ENCODE data around the gene CILP2. TPM values are rescaled to one million over a fixed set of nuclear protein-coding genes. Genes with fewer than 3 reads are reported as not detected.

The CILP2 gene
- total RNA-seq, 1 donor from 2014 or later = 1.0 TPM

DNA sequence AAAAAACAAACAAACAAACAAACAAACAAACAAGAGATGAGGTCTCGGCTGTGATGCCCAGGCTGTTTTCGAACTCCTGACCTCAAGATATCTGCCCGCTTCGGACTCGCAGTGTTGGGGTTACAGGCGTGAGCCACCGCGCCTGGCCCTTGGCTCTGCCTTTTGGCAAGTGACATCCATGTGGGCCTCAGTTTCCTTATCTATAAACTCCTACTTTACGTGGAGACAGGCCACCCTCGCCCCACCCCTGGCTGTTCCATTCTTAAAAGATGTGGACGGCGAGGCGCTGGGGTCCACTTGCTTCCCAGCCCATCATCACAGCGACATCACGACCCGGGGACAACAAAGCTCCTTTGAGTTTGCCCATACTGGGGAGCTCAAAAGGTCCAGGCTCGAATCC lies 24.4 kb upstream of the CILP2 start:
- H3K9ac ChIP-seq = no peak overlapping the region

DNA sequence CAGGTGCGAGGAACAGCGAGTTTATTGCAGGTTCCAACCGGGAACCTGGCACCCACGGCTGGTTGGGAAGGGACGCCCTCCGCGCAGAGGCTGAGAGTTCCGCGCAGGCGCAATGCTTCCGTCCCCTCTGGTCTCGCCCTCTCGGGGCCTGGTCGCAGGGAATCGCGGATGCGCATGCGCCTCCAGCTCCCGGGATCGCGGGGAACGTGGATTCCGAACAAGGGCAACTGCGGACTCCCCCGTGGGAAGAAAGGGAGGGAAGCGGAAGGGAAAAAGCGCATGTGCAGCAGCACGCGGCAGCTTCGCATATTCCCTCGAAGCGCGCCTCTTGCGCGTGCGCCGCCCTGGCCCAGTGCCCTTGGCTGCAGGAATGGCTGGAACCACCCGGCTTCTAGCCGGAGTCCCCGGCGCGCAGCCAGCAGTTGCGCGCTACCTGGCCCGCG lies 23.8 kb upstream of the CILP2 start:
- H3K4me3 Mint-ChIP-seq = peak overlapping the region; percentile 53

More for the DNA sequence above, 24.4 kb upstream of the CILP2 start:
- H3K27ac ChIP-seq = no peak overlapping the region
- DNase-seq (ENCODE audit: low spot score) = no peak
- H3K27me3 ChIP-seq = no peaks in the 10 kb centered on the region
- H2AFZ ChIP-seq (replicated peaks) = no peak overlapping the region
- TF ChIP-seq CTCF (IDR thresholded peaks at IDR 0.05) = no peak
- no peak for TF ChIP-seq EZH2phosphoT487 (IDR thresholded peaks at IDR 0.05)
- TF ChIP-seq EZH2 (IDR thresholded peaks at IDR 0.05) = no peak
- peaks cover 6% of the 10 kb centered on the region for H4K20me1 ChIP-seq (ENCODE audit: low read depth)
- no peak overlapping the region for H3K4me2 ChIP-seq
- H3K4me3 ChIP-seq = no peak overlapping the region
- H3K9me3 Mint-ChIP-seq = no peaks in the 10 kb centered on the region
- peaks cover 12% of the 10 kb centered on the region for H3K4me1 Mint-ChIP-seq
- H3F3A ChIP-seq (ENCODE audit: low read depth) = peaks cover 10% of the 10 kb centered on the region
- H3K27ac Mint-ChIP-seq = no peak overlapping the region
- no peaks in the 10 kb centered on the region for H3K27me3 Mint-ChIP-seq (ENCODE audit: insufficient read depth, low read depth)
- peak overlapping the region; percentile 53 for H3K4me3 Mint-ChIP-seq
- H3K9me3 ChIP-seq (ENCODE audit: low read depth) = no peaks in the 10 kb centered on the region
- H3K36me3 ChIP-seq = no peaks in the 10 kb centered on the region
- peaks cover 26% of the 10 kb centered on the region for H3K79me2 ChIP-seq (ENCODE audit: low read depth)
- H3K36me3 Mint-ChIP-seq = peaks cover 2% of the 10 kb centered on the region
- no peaks in the 10 kb centered on the region for H3K4me1 ChIP-seq

GRCh38 chr19:19514881-19515641 lies 23.0 kb upstream of the CILP2 start, which contains the start of gene TSSK6:
TSSK6 (minus strand) TSS chr19:19515548; CDS start chr19:19515427, 121 bp downstream.
- no peak within 1 kb of the TSS for H3K27ac ChIP-seq
- peaks cover 12% of the 10 kb centered on the region for H4K20me1 ChIP-seq (ENCODE audit: low read depth)
- Mint-ChIP-seq H3K4me3 (peak within 1 kb of the TSS; percentile 96), H3K27me3 (ENCODE audit: insufficient read depth, low read depth) (no peaks in the 10 kb centered on the region), H3K27ac (peak within 1 kb of the TSS; percentile 90), H3K9me3 (no peaks in the 10 kb centered on the region), H3K4me1 (peaks cover 12% of the 10 kb centered on the region), H3K36me3 (peaks cover 10% of the 10 kb centered on the region)
- H3F3A ChIP-seq (ENCODE audit: low read depth) = peaks cover 3% of the 10 kb centered on the region
- H3K27me3 ChIP-seq = no peaks in the 10 kb centered on the region
- peak within 1 kb of the TSS; percentile 72 for H3K4me3 ChIP-seq
- peaks cover 40% of the 10 kb centered on the region for H3K79me2 ChIP-seq (ENCODE audit: low read depth)
- H3K36me3 ChIP-seq = no peaks in the 10 kb centered on the region
- peak within 1 kb of the TSS; percentile 90 for H3K4me2 ChIP-seq
- TF ChIP-seq EZH2phosphoT487 (IDR thresholded peaks at IDR 0.05) (no peak), EZH2 (IDR thresholded peaks at IDR 0.05) (no peak), CTCF (IDR thresholded peaks at IDR 0.05) (no peak)
- DNase-seq (ENCODE audit: low spot score) = no peak
- H3K9ac ChIP-seq = peak within 1 kb of the TSS; percentile 10
- H3K9me3 ChIP-seq (ENCODE audit: low read depth) = no peaks in the 10 kb centered on the region
- no peaks in the 10 kb centered on the region for H3K4me1 ChIP-seq
- H2AFZ ChIP-seq (replicated peaks) = peak within 1 kb of the TSS; percentile 93

More for the DNA sequence above, 23.8 kb upstream of the CILP2 start:
- H2AFZ ChIP-seq (replicated peaks) = no peak overlapping the region
- H3K9ac ChIP-seq = no peak overlapping the region
- H3K36me3 ChIP-seq = no peaks in the 10 kb centered on the region
- peaks cover 4% of the 10 kb centered on the region for H3K36me3 Mint-ChIP-seq
- DNase-seq (ENCODE audit: low spot score) = no peak
- no peak overlapping the region for H3K4me2 ChIP-seq
- H3K9me3 Mint-ChIP-seq = no peaks in the 10 kb centered on the region
- H3K79me2 ChIP-seq (ENCODE audit: low read depth) = peaks cover 32% of the 10 kb centered on the region
- H3K27ac ChIP-seq = no peak overlapping the region
- peaks cover 8% of the 10 kb centered on the region for H4K20me1 ChIP-seq (ENCODE audit: low read depth)
- no peak overlapping the region for H3K4me3 ChIP-seq
- no peak for TF ChIP-seq EZH2phosphoT487 (IDR thresholded peaks at IDR 0.05)
- peaks cover 10% of the 10 kb centered on the region for H3F3A ChIP-seq (ENCODE audit: low read depth)
- H3K27ac Mint-ChIP-seq = no peak overlapping the region
- H3K27me3 ChIP-seq = no peaks in the 10 kb centered on the region
- H3K9me3 ChIP-seq (ENCODE audit: low read depth) = no peaks in the 10 kb centered on the region
- peaks cover 12% of the 10 kb centered on the region for H3K4me1 Mint-ChIP-seq
- no peaks in the 10 kb centered on the region for H3K27me3 Mint-ChIP-seq (ENCODE audit: insufficient read depth, low read depth)
- H3K4me1 ChIP-seq = no peaks in the 10 kb centered on the region

Measured in neural progenitor cell (in vitro differentiated cells).